Adrenal gland (tissue), 12 donors: Measurements from ENCODE around the gene SNAI3. TPM values are rescaled to one million over a fixed set of nuclear protein-coding genes. Genes with fewer than 3 reads are reported as not detected.

Source experiments
- DNase-seq, 7 donors: peaks; one replicate each; pipeline ENCODE4 v3.0.0-alpha.2; 2019 to 2020
- H3K27ac ChIP-seq, 5 donors: fragments of 200-600 bp; sonication (generic) in 4 of 5; 1 replicate in 3 of 5; 2 replicates in 2 of 5; pipeline versions ENCODE4 v1.5.1 to v1.8.0; 2016 to 2020; ENCODE audit warnings: mild to moderate bottlenecking in 1 of 5
- H3K27me3 ChIP-seq: fragments of 200-600 bp; 2 replicates; pipeline ENCODE4 v1.8.0; 2021
- H3K36me3 ChIP-seq, 2 donors: fragments of 200-600 bp; replicated peaks in 1 of 2; 1 replicate in 1 of 2; 2 replicates in 1 of 2; pipeline versions ENCODE4 v1.5.1 to v1.8.0; 2018 to 2022
- H3K4me1 ChIP-seq, 2 donors: fragments of 200-600 bp; replicated peaks in 1 of 2; 1 replicate in 1 of 2; 2 replicates in 1 of 2; pipeline versions ENCODE4 v1.5.1 to v1.8.0; 2018 to 2021
- H3K4me3 ChIP-seq, 4 donors: fragments of 200-600 bp; sonication (generic) in 3 of 4; one replicate each; pipeline ENCODE4 v1.5.1; 2016 to 2018
- H3K9me3 ChIP-seq, 3 donors: fragments of 200-600 bp; sonication (generic) in 1 of 3; replicated peaks in 1 of 3; 1 replicate in 2 of 3; 2 replicates in 1 of 3; pipeline versions ENCODE4 v1.5.1 to v1.8.0; 2016 to 2021
- CTCF ChIP-seq, 6 experiments: fragments of 450-650 bp in 4 of 6; fragments of 200-600 bp in 2 of 6; sonication (generic) in 1 of 6; IDR thresholded peaks; 1 replicate in 5 of 6; 2 replicates in 1 of 6; pipeline versions ENCODE4 v1.5.1 to v1.8.0; 2016 to 2021; ENCODE audit warnings: antibody characterized with exemption in 6 of 6, mild to moderate bottlenecking in 2 of 6, moderate library complexity in 1 of 6
- POLR2A ChIP-seq, 2 donors: fragments of 450-650 bp; IDR thresholded peaks; one replicate each; pipeline ENCODE4 v1.6.1; 2017; ENCODE audit warnings: antibody characterized with exemption in 2 of 2, mild to moderate bottlenecking in 2 of 2, moderate library complexity in 1 of 2
- WGBS, 4 donors: extraction: QIAGEN DNeasy Blood & Tissue Kit in 2 of 4; methylation state at CpG; one replicate each; pipeline versions ENCODE4 v1.1.5 to v1.1.7; 2013 to 2017; 5-methylcytosine and 5-hydroxymethylcytosine counted together
- intact Hi-C, 2 donors: fragments of 100-400 bp; cut with DNase I; formaldehyde crosslinking; loops; one replicate each; pipeline versions ENCODE4 v1.14.1 to v1.15.0; 2022 to 2023
- polyA plus RNA-seq, 3 donors: library from polyadenylated mRNA; stranded (reverse); fragments of 200-250 nt in 2 of 3; fragments of 350-450 nt in 1 of 3; fragmentation: Illumina TruSeq in 1 of 3; extraction: RNeasy Lipid Tissue Mini Kit (QIAGEN cat#74804) in 1 of 3; gene quantifications; one replicate each; pipeline ENCODE4 v1.2.3, GENCODE V29; 2013 to 2014
- total RNA-seq, 9 donors: library from RNA; depleted of rRNA in 4 of 9; stranded (reverse); fragments of >200 nt in 4 of 9; fragments of 120-200 nt in 1 of 9; fragmentation: NEBNext Ultra II Directional in 1 of 9; extraction: Animal tissue kit (Norgen Biotek cat#: 25700) in 1 of 9; gene quantifications; one replicate each; pipeline versions ENCODE4 v1.1.0 to v1.2.4, GENCODE V29; 2013 to 2023
- donor health status: healthy with polysubstance abuse.
- donor health status: Bipolar disorder and iron deficiency.
- donor health status: DM: yes; HTN: yes; CAD: no.
- donor health status: DM: no; HTN: no; CAD: no.
- donor health status: DM: no; HTN: no; CAD: no.
- donor health status: DM: yes; HTN: yes; CAD: no.

The SNAI3 gene
- total and polyA plus RNA-seq, 12 donors: 0.06 to 2.1 (median 0.51) TPM; not detected in 2

DNA sequence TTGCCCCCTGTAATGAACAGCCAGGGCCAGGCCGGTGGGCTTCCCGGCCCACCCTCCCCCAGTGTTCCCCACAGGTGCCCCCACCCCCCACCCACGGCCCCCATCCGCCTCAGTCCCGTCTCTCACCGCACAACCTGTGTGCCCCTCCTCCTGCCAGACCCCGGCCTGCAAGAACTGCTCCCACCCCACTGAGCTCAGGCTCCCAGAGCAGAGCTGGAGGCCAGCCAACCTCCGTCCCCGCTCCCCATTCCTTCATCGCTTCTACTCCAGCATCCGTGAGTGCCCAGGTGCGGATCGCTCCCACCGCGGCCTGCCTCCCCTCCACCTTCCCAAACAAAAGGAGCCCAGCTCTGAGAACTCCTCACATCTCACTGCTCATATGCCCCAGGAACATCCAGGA is 27.6 kb downstream of the SNAI3 start:
- H3K27ac ChIP-seq: no peak overlapping the region
- H3K4me1 ChIP-seq: peaks cover 6 to 9% of the 10 kb centered on the region in 2 donors
- intact Hi-C loops: no loop called here
- no peaks in the 10 kb centered on the region for H3K9me3 ChIP-seq
- peaks cover 0 to 13% of the 10 kb centered on the region in 2 donors for H3K36me3 ChIP-seq
- no peak for DNase-seq
- H3K27me3 ChIP-seq: no peaks in the 10 kb centered on the region
- no peak overlapping the region for H3K4me3 ChIP-seq
- 85 to 94% (median 91%) methylated on average over 10 to 15 of the region's 15 CpGs for WGBS, 4 donors
- TF ChIP-seq POLR2A (IDR thresholded peaks at IDR 0.05) (no peak), CTCF (IDR thresholded peaks at IDR 0.05) (no peak)

DNA sequence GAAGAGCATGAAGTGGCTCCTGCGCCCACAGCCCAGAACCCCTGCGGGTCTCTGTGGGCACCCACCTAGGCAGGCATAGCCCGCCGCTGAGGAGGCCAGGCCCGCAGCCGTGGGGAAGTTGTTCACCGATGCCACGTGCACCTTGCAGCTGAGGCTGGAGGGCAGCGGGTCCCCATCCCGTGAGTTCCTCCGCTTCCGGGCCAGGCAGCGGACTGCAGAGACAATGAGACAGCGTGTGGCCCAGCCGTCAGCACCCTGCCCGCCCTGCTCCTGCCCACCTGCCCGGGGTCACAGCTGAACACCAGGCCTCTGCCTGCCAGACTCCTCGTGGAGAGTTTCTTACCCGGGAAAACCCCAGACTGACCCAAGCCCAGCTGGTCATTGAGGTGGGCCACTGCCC is 28.9 kb downstream of the SNAI3 start:
- peaks cover 0 to 13% of the 10 kb centered on the region in 2 donors for H3K36me3 ChIP-seq
- WGBS, 4 donors: 73 to 95% (median 93%) methylated on average over 2 to 19 of the region's 19 CpGs

GRCh38 chr16:88656291-88656980 is 29.9 kb downstream of the SNAI3 start:
- WGBS, 4 donors: 86 to 94% (median 87%) methylated on average over 6 to 25 of the region's 25 CpGs
- no peaks in the 10 kb centered on the region for H3K9me3 ChIP-seq
- H3K36me3 ChIP-seq: peaks cover 0 to 13% of the 10 kb centered on the region in 2 donors
- no peak overlapping the region for H3K27ac ChIP-seq
- intact Hi-C loops: no loop called here
- peaks cover 0 to 4% of the 10 kb centered on the region in 2 donors for H3K4me1 ChIP-seq
- TF ChIP-seq CTCF (IDR thresholded peaks at IDR 0.05) (no peak), POLR2A (IDR thresholded peaks at IDR 0.05) (no peak)
- no peaks in the 10 kb centered on the region for H3K27me3 ChIP-seq
- H3K4me3 ChIP-seq: no peak overlapping the region
- no peak for DNase-seq

More for the DNA sequence above, 28.9 kb downstream of the SNAI3 start:
- Histone ChIP-seq H3K4me1 (peaks cover 4 to 7% of the 10 kb centered on the region in 2 donors), H3K27me3 (no peaks in the 10 kb centered on the region), H3K27ac (no peak overlapping the region), H3K9me3 (no peaks in the 10 kb centered on the region), H3K4me3 (no peak overlapping the region)
- TF ChIP-seq CTCF (IDR thresholded peaks at IDR 0.05): no peak
- TF ChIP-seq POLR2A (IDR thresholded peaks at IDR 0.05): no peak
- intact Hi-C loops: no loop called here
- DNase-seq: no peak

DNA sequence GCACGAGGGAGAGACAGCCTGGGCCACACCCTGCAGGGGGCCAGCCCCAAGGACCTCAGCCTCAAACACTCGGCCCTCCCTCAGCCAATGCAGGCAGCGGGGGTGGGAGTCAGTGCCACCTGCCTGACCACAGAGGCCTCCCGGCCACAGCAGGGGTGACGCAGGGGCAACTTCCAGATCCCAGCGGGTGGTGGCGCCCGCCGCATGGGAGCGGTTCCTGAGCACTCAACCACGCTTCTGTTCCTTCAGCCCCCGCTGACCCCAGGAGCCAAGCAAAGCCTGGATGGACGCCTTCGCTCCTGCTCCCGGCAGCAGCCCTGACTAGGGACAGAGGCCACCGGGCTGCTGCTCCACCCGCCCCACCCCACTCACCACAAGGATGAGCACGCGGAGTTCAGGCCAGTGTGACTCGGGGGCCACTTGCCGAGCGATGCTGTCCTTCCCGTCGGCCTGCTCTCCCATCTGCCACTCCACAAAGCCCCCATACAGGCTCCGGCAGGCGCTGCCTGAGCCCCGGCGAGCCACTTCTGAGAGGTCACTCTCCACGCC is 30.5 kb downstream of the SNAI3 start:
- H3K36me3 ChIP-seq: peaks cover 0 to 13% of the 10 kb centered on the region in 2 donors
- peaks cover 0 to 11% of the 10 kb centered on the region in 2 donors for H3K4me1 ChIP-seq
- no peak for DNase-seq
- TF ChIP-seq CTCF (IDR thresholded peaks at IDR 0.05) (no peak), POLR2A (IDR thresholded peaks at IDR 0.05) (no peak)
- no peak overlapping the region for H3K27ac ChIP-seq
- WGBS, 4 donors: 92 to 94% (median 94%) methylated on average over 16 to 29 of the region's 29 CpGs
- no peak overlapping the region for H3K4me3 ChIP-seq
- H3K9me3 ChIP-seq: no peaks in the 10 kb centered on the region
- H3K27me3 ChIP-seq: no peaks in the 10 kb centered on the region
- intact Hi-C loops: no loop called here
